SU-DHL-6 (cell line): ENCODE measurements around the gene NRXN2.

Experiments
- EZH2phosphoT487 ChIP-seq: fragments of 200-600 bp; sonication (generic), shearing (Covaris generic); conservative IDR thresholded peaks from 2 replicates; pipeline ENCODE4 v1.6.1; 2018; ENCODE audit warnings: mild to moderate bottlenecking, antibody characterized with exemption, low read length, moderate library complexity, mixed read lengths
- TF ChIP-seq, protein P1 (sequence below): fragments of 200-600 bp; sonication (generic); IDR thresholded peaks from one replicate; pipeline ENCODE4 v1.5.1; 2017; ENCODE audit warnings: antibody characterized with exemption, mild to moderate bottlenecking, low read length, moderate library complexity; ENCODE audit not compliant: insufficient read depth, poor library complexity, severe bottlenecking

DNA sequence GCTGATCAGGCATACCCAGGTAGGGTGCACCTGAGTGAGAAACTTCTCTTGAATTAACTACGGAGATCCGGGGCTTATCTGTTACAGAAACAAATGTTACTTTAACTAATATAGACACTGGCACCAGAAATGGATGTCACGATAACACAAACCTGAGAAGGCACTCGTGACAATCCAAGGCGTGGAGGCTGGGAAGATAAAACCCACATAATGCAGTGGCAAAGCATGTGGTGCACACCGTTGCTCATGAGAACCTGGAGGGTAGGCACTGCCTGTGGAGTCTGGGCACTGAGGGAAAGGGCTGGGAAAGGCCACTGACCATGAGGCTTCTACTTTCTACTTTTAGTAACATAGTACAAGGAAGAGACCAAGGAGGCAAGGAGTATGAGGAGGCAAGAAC, 109.3 kb downstream of the NRXN2 start:
- TF ChIP-seq, protein P1, sequence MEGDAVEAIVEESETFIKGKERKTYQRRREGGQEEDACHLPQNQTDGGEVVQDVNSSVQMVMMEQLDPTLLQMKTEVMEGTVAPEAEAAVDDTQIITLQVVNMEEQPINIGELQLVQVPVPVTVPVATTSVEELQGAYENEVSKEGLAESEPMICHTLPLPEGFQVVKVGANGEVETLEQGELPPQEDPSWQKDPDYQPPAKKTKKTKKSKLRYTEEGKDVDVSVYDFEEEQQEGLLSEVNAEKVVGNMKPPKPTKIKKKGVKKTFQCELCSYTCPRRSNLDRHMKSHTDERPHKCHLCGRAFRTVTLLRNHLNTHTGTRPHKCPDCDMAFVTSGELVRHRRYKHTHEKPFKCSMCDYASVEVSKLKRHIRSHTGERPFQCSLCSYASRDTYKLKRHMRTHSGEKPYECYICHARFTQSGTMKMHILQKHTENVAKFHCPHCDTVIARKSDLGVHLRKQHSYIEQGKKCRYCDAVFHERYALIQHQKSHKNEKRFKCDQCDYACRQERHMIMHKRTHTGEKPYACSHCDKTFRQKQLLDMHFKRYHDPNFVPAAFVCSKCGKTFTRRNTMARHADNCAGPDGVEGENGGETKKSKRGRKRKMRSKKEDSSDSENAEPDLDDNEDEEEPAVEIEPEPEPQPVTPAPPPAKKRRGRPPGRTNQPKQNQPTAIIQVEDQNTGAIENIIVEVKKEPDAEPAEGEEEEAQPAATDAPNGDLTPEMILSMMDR: no peak
- no peak for TF ChIP-seq EZH2phosphoT487
